OCI-LY7 (cell line): Measurements from ENCODE around the gene CPEB4. TPM values are rescaled to one million over a fixed set of nuclear protein-coding genes. Genes with fewer than 3 reads are reported as not detected.

Experiments
- BruUV-seq: library from RNA; stranded (reverse); fragments of 400-500 nt; replicated peaks from 2 replicates; lab custom pipeline; 2021; lab: Mats Ljungman, UMichigan
- CTCF ChIA-PET: fragments of 300-600 bp; sonication (Branson Sonifier 250); formaldehyde crosslinking; loops from one replicate; lab custom pipeline; 2022; ENCODE audit warnings: antibody characterized with exemption; ENCODE audit not compliant: unreplicated experiment; lab: Charles Lee
- POLR2A ChIA-PET: fragments of 300-600 bp; sonication (Branson Sonifier 250); formaldehyde crosslinking; loops from one replicate; lab custom pipeline; 2022; ENCODE audit warnings: antibody characterized with exemption; lab: Charles Lee
- DNase-seq: peaks from one replicate; pipeline ENCODE4 v3.0.0-alpha.2; 2015; ENCODE audit warnings: low spot score
- H2AFZ ChIP-seq: fragments of 200-600 bp; sonication (generic), shearing (Covaris generic); 2 replicates; pipeline ENCODE4 v1.6.1; 2014; ENCODE audit warnings: mild to moderate bottlenecking, antibody characterized with exemption, low read length, moderate library complexity
- H3K27ac ChIP-seq: fragments of 200-600 bp; sonication (generic); 2 replicates; pipeline ENCODE4 v1.5.1; 2014; ENCODE audit warnings: mixed run types, low read depth, mild to moderate bottlenecking, moderate library complexity, low read length, inconsistent platforms; ENCODE audit not compliant: poor library complexity, severe bottlenecking
- H3K36me3 ChIP-seq: fragments of 200-600 bp; sonication (generic); 2 replicates; pipeline ENCODE4 v1.6.1; 2014; ENCODE audit warnings: mild to moderate bottlenecking, antibody characterized with exemption, low read length, moderate library complexity, mixed read lengths; ENCODE audit not compliant: insufficient read depth
- H3K4me1 ChIP-seq: fragments of 200-600 bp; sonication (generic); 2 replicates; pipeline ENCODE4 v1.5.1; 2014; ENCODE audit warnings: mild to moderate bottlenecking, low read length; ENCODE audit not compliant: insufficient read depth, poor library complexity, severe bottlenecking
- H3K4me2 ChIP-seq: fragments of 200-600 bp; sonication (generic); 2 replicates; pipeline ENCODE4 v1.6.1; 2014; ENCODE audit warnings: mild to moderate bottlenecking, low read length
- H3K4me3 ChIP-seq: fragments of 200-600 bp; sonication (generic); 2 replicates; pipeline ENCODE4 v1.5.1; 2014; ENCODE audit warnings: mild to moderate bottlenecking, low read depth, low read length; ENCODE audit not compliant: poor library complexity, severe bottlenecking
- H3K79me2 ChIP-seq: fragments of 200-600 bp; sonication (generic); 2 replicates; pipeline ENCODE4 v1.6.1; 2016; ENCODE audit warnings: low read depth, mild to moderate bottlenecking, low read length, moderate library complexity, mixed read lengths; ENCODE audit not compliant: insufficient read depth
- H3K9me2 ChIP-seq: fragments of 200-600 bp; sonication (generic); 2 replicates; pipeline ENCODE4 v1.6.1; 2016; ENCODE audit warnings: mild to moderate bottlenecking, low read length, mixed read lengths; ENCODE audit not compliant: insufficient read depth
- H3K9me3 ChIP-seq: fragments of 200-600 bp; sonication (generic); 2 replicates; pipeline ENCODE4 v1.6.1; 2014; ENCODE audit warnings: mild to moderate bottlenecking, mixed run types, low read length, mixed read lengths
- H4K20me1 ChIP-seq: fragments of 200-600 bp; sonication (generic); 2 replicates; pipeline ENCODE4 v1.6.1; 2014; ENCODE audit warnings: mild to moderate bottlenecking, antibody characterized with exemption, low read length, moderate library complexity, mixed read lengths; ENCODE audit not compliant: insufficient read depth
- CTCF ChIP-seq: fragments of 200-600 bp; sonication (generic); conservative IDR thresholded peaks from 2 replicates; pipeline ENCODE4 v1.5.1; 2014; ENCODE audit warnings: mild to moderate bottlenecking, antibody characterized with exemption, low read length, moderate library complexity, mixed read lengths
- EZH2phosphoT487 ChIP-seq: fragments of 200-600 bp; sonication (generic); IDR thresholded peaks from 2 replicates; pipeline ENCODE4 v1.6.1; 2018; ENCODE audit warnings: low read depth, borderline replicate concordance, mild to moderate bottlenecking, mixed run types, antibody characterized with exemption, low read length, moderate library complexity, mixed read lengths
- intact Hi-C: fragments of 100-400 bp; cut with micrococcal nuclease; formaldehyde crosslinking; loops from one replicate; pipeline ENCODE4 v1.10.0; 2022; ENCODE audit not compliant: unreplicated experiment
- total RNA-seq, 2 experiments: library from RNA; depleted of rRNA in 1 of 2; stranded (reverse); fragments of >200 nt in 1 of 2; shearing (Covaris generic) in 1 of 2; gene quantifications; 2 replicates each; pipeline ENCODE4 v1.2.3, GENCODE V29; 2014 to 2022

Gene CPEB4
- total RNA-seq, 2 experiments from 2014 or later, result 12.6 to 31.8 TPM

GRCh38 chr5:173868096-173868880, 19.9 kb upstream of the CPEB4 start:
- POLR2A ChIA-PET, result interaction anchor here (0.6 to 2.0 kb wide), 3 partner anchors 15 to 178 kb away, joined by 3 to 5 read pairs (median 3); no protein-coding TSS in a partner anchor
- H2AFZ ChIP-seq, result no peak overlapping the region
- H3K4me2 ChIP-seq, result no peak overlapping the region
- no TSS peak for BruUV-seq
- no peak overlapping the region for H3K27ac ChIP-seq
- CTCF ChIA-PET, result no interaction called here
- TF ChIP-seq EZH2phosphoT487, result no peak
- no peak for TF ChIP-seq CTCF
- H3K4me3 ChIP-seq, result no peak overlapping the region
- peaks cover 20% of the 10 kb centered on the region for H3K4me1 ChIP-seq
- intact Hi-C loops, result no loop called here
- no peaks in the 10 kb centered on the region for H4K20me1 ChIP-seq
- H3K9me3 ChIP-seq, result no peaks in the 10 kb centered on the region
- no peaks in the 10 kb centered on the region for H3K9me2 ChIP-seq
- no peaks in the 10 kb centered on the region for H3K36me3 ChIP-seq
- DNase-seq, result no peak
- no peaks in the 10 kb centered on the region for H3K79me2 ChIP-seq

GRCh38 chr5:173869316-173869715, 18.8 kb upstream of the CPEB4 start:
- Histone ChIP-seq H3K4me3 (no peak overlapping the region), H3K9me3 (no peaks in the 10 kb centered on the region), H3K4me1 (peaks cover 23% of the 10 kb centered on the region), H3K79me2 (no peaks in the 10 kb centered on the region), H3K36me3 (no peaks in the 10 kb centered on the region), H2AFZ (no peak overlapping the region), H4K20me1 (no peaks in the 10 kb centered on the region), H3K4me2 (no peak overlapping the region), H3K9me2 (no peaks in the 10 kb centered on the region), H3K27ac (no peak overlapping the region)
- BruUV-seq, result no TSS peak
- ChIA-PET CTCF (no interaction called here), POLR2A (interaction anchor here (1.0 to 2.1 kb wide), 5 partner anchors 11 to 26 kb away, joined by 3 to 9 read pairs (median 4); no protein-coding TSS in a partner anchor)
- TF ChIP-seq CTCF (no peak), EZH2phosphoT487 (no peak)
- DNase-seq, result no peak
- intact Hi-C loops, result no loop called here

GRCh38 chr5:173872957-173873305, 15.2 kb upstream of the CPEB4 start:
- POLR2A ChIA-PET, result interaction anchor here (0.6 to 1.3 kb wide), 13 partner anchors 12 to 255 kb away, joined by 3 to 7 read pairs (median 4); no protein-coding TSS in a partner anchor
- peak overlapping the region; percentile 37; the same call in 1 of the 2 replicates for H2AFZ ChIP-seq
- peak overlapping the region; percentile 39 for H3K4me2 ChIP-seq

More at GRCh38 chr5:173872957-173873305, 15.2 kb upstream of the CPEB4 start:
- Histone ChIP-seq H4K20me1 (no peaks in the 10 kb centered on the region), H3K4me3 (no peak overlapping the region), H3K79me2 (no peaks in the 10 kb centered on the region), H3K9me2 (no peaks in the 10 kb centered on the region), H3K27ac (no peak overlapping the region), H3K9me3 (no peaks in the 10 kb centered on the region), H3K36me3 (no peaks in the 10 kb centered on the region), H3K4me1 (peaks cover 23% of the 10 kb centered on the region)
- intact Hi-C loops, result no loop called here
- DNase-seq, result no peak
- no TSS peak for BruUV-seq
- CTCF ChIA-PET, result no interaction called here
- TF ChIP-seq EZH2phosphoT487, result no peak
- TF ChIP-seq CTCF, result no peak
